GM21381 (cell line): ENCODE measurements around the gene PDE7B.

Experiments
- ATAC-seq: cut with Tn5 transposase; IDR thresholded peaks from one replicate; pipeline ENCODE4 v1.9.1; 2021; ENCODE audit warnings: mild to moderate bottlenecking, moderate library complexity; ENCODE audit not compliant: unreplicated experiment

Gene PDE7B

DNA sequence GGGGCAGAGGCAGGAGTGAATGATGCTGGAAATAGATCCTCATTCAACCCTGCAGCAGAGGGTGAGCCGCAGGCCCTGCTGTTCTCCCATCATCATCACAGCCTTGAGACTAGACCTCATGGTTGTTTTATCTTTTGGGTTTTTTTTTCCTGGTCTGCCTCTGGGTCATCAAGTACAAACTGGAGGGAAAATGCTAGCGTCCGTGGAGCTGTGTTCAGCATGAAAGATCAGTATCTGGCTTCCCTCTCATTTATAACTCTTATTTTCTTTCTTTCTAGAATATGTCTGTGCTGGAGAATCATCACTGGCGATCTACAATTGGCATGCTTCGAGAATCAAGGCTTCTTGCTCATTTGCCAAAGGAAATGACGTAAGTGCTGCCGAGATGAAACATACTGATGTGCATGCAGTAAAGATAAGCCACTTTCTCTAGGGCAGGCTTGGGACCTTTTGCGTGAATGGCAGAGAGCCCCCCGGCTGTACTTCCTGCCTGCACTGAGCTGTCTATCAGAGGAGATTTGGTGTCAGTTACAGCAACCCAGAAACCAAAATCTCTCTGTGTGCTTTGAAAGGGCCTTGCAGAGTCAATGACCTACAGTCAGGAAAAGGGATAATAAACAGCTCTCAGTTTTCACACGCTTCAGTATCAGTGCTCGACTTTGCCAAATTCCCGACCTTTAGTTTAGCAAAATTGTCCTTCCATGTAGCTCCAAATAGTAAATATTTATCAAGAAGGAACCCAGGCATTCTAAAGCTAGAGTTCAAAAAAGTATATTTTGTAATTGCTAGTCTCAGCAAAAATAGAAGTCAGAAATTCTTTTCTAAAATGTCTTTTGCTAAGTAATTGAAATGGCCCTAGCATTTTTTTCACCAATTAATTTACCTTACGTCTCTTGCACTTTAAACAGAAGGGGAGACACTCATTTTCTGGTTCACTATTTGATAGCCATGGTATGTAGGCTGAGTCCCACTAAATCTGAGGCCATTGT lies 322.3 kb downstream of the PDE7B start:
- ATAC-seq: no peak

DNA sequence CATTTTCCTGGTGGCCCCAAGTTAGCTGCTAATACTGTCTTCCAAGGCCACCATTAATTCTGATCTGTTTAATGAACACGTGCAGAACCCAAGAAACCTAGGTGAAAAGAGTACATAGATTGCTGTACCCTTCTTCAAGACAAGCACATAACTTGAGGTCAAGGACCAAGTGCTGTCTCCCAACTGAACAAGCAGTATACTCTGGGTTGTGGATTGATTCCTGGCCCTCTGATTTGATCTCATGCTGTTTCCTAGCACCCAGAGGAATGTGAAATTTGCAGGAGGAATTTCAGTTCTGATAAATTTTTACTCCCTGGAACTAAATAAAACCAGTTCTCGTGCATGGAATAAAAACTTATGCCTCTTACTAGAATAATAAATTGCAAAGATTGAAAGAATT lies 323.0 kb downstream of the PDE7B start:
- no peak for ATAC-seq

DNA sequence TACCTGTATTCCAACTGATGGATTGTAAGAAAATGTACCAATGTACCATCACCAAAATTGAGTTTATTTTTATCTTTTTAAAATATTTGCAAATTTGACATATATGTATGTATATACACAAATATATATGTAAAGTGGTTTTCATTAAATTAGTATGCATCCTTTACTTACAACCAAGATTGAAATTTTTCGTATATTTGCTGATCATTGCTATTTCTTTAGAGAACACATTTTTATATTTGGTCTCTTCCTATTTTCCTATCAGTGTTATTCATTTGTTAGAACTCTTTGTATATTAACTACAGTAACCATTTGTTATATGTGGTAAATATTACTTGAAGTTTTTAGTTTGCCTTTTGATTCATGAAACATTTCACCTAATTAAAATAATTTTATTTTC lies 324.4 kb downstream of the PDE7B start:
- ATAC-seq: no peak

DNA sequence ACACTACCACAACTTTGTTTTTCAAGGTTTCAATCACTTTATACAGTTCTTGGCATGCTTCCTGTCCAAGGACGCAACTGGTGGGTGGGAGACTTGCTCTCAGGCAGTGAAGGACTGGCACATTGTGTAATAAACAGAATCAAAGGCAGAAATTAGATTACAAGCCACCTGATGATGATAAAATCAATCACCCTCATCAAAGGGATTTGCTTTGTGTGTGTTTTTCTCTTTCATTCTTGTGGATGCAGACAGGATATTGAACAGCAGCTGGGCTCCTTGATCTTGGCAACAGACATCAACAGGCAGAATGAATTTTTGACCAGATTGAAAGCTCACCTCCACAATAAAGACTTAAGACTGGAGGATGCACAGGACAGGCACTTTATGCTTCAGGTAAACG lies 327.2 kb downstream of the PDE7B start:
- no peak for ATAC-seq

DNA sequence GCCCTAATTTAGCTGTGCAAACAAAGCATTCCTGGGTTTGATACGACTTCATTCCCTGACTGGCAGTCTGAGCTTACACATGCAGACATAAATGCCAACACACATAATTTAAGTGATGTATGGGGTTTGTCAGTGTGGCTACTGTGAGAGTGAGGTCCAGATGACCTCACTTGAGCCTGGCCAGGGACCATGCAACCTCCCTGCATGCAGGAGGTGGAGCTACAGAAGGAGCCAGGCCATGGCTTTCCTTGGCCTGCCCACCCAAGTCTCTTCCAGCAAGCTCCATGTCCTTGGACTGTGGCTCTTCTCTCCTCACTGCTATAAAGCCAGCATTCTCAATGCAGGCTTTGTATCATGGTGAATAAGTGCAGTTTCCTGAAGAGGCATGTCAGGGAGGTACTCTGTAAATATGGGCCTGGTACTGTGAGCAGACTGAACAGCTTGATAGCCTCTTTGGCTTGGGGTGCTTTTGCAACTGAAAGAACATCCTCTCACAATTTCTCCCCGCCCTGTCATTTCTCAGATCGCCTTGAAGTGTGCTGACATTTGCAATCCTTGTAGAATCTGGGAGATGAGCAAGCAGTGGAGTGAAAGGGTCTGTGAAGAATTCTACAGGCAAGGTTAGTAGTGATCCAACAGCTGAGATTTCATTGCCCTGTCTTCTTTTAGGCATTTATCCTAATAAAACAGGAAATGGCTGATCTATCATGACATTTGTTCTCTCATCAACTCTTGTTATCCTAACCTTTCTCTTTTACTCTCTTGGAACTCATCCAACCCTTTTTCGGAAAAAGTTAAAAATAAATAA lies 329.4 kb downstream of the PDE7B start:
- ATAC-seq: no peak

DNA sequence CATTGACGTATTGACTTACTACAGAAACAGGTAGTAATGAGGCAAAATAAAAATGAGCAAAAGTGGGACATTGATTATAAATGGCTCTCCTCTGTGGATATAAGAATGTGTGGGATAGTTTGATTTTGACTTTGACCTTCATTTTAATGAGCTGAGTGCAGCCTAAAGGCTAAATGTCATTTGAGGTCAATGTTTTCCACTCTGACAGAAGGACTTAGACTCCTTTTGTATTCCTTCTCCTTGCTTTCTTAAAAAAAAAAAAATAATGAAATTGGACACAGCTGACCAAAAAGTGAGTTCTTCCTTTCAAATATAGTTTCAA lies 330.0 kb downstream of the PDE7B start:
- ATAC-seq: no peak

DNA sequence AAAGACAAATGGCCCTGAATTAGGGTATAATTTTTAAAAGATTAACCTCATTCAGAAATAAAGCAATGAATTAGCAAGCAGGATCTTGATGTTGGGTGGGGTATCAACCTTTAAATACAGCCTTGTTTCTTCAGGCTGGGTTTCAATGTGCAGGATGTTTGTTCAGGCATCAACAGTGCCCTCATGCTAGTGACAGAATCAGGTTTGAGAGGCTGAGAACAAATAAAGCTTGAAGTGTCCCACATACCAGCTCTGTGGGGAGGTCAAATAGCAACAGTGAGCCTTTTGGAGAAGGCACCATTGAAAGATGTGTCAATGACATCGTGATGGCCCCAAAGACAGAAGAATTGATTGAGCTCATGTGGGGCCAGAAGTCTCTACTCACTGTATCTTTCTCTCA lies 330.4 kb downstream of the PDE7B start:
- no peak for ATAC-seq

DNA sequence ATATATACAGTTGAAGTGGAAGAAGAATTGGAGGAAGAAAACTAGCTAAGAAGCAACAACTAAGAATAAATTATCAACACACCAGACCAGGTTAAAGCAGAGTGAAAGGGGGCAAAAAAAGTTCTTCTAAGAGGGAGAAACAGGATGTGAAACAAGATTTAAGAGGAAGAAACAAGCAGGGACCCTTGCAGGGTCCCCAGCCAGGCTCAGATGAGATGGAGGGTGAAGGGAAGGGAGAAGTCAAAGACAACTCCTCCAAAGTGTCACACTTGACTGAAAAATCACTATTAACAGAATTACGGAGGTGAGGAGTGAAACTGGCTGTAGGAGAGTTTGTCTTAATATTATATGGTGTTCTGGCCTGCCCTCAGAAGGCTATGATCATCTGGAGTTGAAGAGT lies 333.2 kb downstream of the PDE7B start:
- no peak for ATAC-seq

DNA sequence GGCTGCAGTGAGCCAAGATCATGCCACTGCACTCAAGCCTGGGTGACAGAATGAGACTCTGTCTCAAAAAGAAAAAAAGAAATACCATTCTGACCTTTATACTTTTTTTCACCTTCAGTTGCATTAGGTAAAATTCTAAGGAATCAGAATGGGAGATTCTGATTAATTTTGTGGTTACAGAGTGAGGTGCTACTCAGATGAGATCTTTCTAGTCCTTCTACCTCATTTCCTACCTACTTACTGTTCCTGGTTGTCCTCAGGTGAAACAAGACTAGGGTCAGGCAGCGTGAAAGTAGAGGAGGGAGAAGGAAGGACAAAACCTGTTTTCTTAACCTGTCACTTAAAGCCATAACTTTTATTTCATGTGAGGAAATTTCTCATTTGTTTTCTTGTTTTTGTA lies 334.9 kb downstream of the PDE7B start:
- no peak for ATAC-seq

DNA sequence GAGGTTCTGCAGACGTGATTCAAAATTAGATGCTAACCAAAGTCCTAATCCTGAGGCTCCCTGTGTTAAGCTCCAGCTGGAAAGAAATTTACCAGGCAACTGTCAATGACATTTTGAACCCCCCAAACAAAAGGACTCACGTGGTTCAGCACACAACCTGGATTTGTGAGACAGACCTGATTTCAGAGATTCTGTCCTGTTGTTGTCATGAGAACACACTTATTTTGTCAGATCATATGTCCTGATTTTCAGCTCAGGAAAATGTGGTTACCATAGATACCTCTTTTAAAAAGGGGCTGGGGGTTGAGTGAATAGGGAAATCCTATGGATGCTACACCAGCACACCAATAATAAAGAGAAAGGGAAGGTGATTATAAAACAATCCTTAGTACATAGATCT lies 337.0 kb downstream of the PDE7B start:
- no peak for ATAC-seq

DNA sequence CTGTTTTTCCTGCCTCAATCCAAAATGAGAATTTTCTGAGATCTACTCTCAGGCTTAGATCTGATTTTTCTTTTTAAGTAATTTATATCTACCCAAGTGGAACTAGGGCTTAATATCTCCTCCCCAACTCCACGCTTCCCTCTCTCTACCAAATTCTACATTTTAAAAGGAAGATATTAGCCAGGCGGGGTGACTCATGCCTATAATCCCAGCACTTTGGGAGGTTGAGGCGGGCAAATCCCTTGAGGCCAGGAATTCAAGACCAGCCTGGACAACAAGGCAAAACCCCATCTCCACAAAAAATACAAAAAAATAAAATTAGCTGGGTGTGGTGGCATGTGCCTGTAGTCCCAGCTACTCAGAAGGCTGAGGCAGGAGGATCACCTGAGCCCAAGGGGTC lies 337.6 kb downstream of the PDE7B start:
- no peak for ATAC-seq

DNA sequence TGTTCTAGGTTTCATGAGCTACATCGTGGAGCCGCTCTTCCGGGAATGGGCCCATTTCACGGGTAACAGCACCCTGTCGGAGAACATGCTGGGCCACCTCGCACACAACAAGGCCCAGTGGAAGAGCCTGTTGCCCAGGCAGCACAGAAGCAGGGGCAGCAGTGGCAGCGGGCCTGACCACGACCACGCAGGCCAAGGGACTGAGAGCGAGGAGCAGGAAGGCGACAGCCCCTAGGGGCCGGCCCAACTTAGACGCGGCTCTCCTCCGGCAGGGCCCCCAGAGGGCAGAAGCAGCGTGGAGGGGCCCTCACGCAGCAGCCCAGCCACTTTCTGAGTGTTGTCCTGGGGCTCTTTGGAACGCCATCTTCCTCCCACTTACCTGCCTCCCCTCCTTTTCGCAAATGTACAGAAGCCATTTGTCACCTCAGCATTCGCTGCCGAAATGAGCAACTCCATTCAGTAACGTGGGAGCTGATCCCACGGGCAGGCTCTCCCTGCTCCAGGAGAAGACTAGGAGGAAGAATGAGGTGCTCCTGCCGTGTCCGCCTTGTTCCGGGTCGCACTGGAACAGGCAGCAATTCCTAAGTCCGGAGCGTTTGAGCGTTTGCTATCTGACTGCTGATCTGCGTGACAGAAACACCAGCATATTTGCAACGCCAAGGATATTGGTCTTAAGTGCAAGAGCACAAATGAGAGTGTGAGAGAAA lies 340.3 kb downstream of the PDE7B start:
- ATAC-seq: no peak

DNA sequence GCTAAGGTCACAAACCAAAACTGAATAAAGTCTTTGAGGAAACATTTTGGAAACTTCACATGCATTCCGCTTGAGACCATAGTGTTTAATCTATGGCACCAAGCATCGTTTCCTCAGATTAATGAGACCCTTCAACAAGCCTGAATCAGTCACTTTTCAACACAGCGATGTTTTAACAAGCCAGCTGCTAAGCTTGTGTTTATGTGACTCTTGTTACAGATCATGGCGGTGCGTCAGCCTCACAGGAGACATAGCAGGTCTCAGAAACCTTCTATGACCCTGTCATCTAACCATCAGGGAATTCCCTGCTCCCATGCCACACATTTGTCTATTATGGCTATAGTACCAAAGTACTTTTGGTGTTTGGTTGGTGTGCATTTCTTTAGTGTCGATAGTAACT lies 341.4 kb downstream of the PDE7B start:
- no peak for ATAC-seq

DNA sequence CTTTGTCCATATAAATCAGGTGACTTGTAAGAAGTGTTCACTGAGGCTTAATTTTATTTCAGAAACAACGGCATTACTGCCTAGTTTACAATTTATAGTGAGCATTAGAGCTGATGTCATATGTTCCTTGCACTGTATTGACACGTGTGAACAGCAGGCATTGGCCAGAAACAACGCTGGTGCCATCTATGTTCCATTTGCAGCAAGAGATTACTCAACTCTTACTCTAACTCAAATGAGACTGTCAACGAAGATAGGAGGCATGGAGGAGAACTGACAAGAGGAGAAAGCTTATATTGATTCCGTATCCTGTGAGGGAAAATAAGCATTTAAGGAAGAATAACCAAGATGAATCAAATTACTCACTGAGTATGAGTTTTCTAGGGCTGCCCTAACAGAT lies 350.2 kb downstream of the PDE7B start:
- ATAC-seq: no peak

DNA sequence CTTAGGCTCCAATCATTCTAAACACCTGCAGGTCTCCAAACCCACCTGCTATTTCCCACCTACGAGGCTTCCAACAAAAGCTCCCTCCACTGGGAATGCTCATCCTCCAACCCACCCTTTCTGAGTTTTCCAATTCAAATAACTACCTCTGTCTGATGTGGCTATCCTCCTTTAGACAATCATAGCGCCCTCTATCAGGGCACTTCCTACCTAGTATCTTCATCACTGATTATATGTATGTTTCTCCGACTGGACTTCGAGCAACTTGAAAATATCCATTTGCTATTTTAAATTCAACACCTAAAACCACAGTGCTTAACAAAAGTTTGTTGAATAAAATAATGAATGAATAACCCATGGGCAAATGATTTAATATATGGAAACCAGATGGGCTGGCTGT lies 357.3 kb downstream of the PDE7B start:
- no peak for ATAC-seq

DNA sequence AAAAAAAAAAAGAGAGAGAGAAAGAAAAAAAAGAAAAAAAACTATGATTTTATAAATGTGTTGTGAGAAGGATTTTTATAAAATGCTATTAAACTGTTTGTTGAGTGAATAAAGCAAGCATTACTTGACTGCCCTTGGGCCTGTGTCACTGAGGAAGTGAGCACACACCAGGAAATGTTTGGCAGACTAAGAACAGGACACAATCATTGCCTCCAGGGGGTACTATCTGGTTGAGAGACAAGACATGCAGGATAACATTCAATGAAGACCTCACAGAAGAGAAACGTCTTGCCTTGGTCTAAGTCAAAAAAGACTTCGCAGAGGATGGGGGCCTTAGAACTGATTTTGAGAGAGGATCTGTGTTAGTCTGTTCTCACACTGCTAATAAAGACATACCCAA lies 358.0 kb downstream of the PDE7B start:
- ATAC-seq: no peak

DNA sequence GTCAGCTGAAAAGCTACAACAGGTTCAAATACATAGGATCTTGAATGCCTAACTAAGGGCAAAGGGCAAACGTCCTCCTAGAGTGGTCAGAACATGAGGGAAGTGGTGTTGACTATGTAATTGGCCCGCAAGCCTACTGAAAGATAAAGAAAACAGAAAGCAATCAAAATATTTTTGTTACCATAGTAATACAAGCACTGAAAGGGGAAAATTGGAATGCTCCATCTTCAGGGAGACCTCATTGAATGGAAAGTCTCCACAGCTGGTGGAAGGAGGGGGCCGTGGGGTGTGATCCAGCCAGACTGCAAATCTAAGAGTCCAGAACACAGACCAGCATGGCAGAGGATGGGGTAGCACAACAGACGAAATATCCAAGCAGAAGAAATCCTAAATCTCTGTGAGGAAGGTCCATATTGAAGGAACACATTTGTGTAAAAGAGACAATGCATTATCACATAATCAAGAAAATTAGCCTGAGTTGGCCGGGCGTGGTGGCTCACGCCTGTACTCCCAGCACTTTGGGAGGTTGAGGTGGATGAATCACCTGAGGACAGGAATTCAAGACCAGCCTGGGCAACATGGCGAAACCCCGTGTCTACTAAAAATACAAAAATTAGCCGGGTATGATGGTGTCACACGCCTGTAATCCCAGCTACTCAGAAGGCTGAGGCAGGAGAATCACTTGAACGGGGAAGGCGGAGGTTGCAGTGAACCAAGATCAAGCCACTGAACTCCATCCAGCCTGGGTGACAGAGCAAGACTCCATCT lies 359.1 kb downstream of the PDE7B start:
- no peak for ATAC-seq

DNA sequence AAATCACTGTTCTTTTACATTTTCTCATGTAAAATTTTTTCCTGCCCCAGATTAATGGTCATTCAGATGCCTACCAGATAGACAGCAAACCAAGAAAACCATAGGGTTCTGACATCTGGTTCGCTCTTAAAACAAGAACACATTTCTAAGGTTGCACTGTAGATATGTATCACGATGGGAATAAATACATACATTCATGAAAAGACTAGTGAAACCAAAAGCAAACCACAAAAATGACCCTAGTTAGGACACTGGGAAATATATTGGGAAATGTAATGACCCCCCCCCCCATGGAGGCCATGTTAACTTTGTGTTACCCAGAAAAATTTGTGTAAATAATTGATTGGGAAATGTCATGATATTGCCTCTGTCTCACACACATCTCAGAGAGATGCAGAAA lies 361.1 kb downstream of the PDE7B start:
- ATAC-seq: no peak

DNA sequence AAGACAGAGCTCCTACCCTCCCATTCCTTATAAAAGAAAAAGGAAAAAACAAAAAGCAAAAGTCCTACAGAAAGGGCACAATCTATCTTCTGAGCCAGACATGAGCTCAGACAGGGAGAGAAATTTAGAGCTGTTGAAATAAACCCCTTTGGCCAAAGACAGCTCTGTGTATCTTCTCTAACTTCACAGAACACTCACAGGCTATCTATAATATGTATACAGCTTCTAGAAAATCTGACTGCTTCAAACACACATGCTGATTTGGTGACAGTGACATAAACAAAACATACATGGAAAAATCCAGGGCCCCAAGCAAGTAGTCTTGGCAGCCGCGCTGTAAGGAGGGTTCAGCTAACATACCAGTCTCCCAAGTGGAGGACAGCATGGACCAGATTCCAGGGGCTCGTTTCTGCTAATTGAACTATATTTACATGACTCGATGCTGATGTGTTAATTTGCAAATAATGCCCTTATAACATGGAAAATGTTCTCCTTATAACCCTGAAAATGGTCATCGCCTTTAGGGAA lies 361.6 kb downstream of the PDE7B start:
- ATAC-seq: no peak

DNA sequence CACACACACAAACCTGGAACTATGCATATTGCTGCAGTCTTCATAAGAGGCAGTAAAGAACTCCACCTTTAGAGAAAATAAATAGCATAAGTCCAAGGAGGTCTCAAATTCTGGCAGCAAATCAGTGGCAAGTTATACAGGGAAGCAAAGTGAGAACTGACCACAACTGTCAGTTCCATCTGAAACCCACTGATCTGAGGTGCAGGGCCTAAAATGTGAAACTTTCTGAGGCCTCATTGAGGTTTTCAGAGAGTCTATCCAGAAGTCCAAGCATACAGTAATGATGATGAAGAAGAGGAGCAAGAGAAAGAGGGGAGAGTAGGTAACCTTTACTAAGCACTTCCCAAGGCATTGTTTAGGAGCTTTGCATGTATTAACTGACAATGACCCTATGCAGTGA lies 362.4 kb downstream of the PDE7B start:
- no peak for ATAC-seq
